GM12878 (cell line): ENCODE measurements around the gene ZBTB24.

Source experiments
- ATF3 ChIP-seq: IDR thresholded peaks from 2 replicates; pipeline ENCODE4 v1.6.1; 2011; ENCODE audit warnings: low read depth, mild to moderate bottlenecking, low read length, moderate library complexity, borderline replicate concordance; ENCODE audit errors: extremely low read depth
- BCLAF1 ChIP-seq: fragments of 450-650 bp; IDR thresholded peaks from 2 replicates; pipeline ENCODE4 v1.6.1; 2017; ENCODE audit warnings: antibody characterized with exemption, mild to moderate bottlenecking, moderate library complexity
- BHLHE40 ChIP-seq, 2 experiments: fragments of 450-650 bp in 1 of 2; IDR thresholded peaks; 2 replicates each; pipeline ENCODE4 v1.6.1; 2011 to 2017; ENCODE audit warnings: low read depth in 2 of 2, borderline replicate concordance in 1 of 2, improper control_type of control experiment in 1 of 2, low read length in 1 of 2, mild to moderate bottlenecking in 1 of 2
- CEBPB ChIP-seq, 2 experiments: fragments of 150-350 bp in 1 of 2; IDR thresholded peaks; 2 replicates each; pipeline ENCODE4 v1.6.1; 2012 to 2014; ENCODE audit warnings: low read depth in 2 of 2, low read length in 2 of 2, borderline replicate concordance in 1 of 2, inconsistent platforms in 1 of 2
- CTCF ChIP-seq, 3 experiments: IDR thresholded peaks in 2 of 3; conservative IDR thresholded peaks in 1 of 3; 2 replicates each; pipeline ENCODE4 v1.5.1; 2011; ENCODE audit warnings: low read depth in 3 of 3, low read length in 3 of 3, mild to moderate bottlenecking in 3 of 3, control low read depth in 2 of 3, moderate library complexity in 2 of 3, inconsistent platforms in 1 of 3, mixed read lengths in 1 of 3; ENCODE audit not compliant: control insufficient read depth in 2 of 3, insufficient read depth in 1 of 3; ENCODE audit errors: extremely low read depth in 1 of 3
- EP300 ChIP-seq, 2 experiments: fragments of 150-350 bp in 1 of 2; IDR thresholded peaks; 2 replicates each; pipeline ENCODE4 v1.6.1; 2011 to 2012; ENCODE audit warnings: low read depth in 2 of 2, low read length in 2 of 2, borderline replicate concordance in 1 of 2, improper control_type of control experiment in 1 of 2, inconsistent platforms in 1 of 2; ENCODE audit not compliant: control insufficient read depth in 1 of 2
- FOXK2 ChIP-seq: fragments of 450-650 bp; IDR thresholded peaks from 2 replicates; pipeline ENCODE4 v1.6.1; 2017; ENCODE audit warnings: mild to moderate bottlenecking, moderate library complexity
- LARP7 ChIP-seq: fragments of 450-650 bp; IDR thresholded peaks from 2 replicates; pipeline ENCODE4 v1.6.1; 2017; ENCODE audit warnings: mild to moderate bottlenecking
- MEF2A ChIP-seq: IDR thresholded peaks from 2 replicates; pipeline ENCODE4 v1.6.1; 2011; ENCODE audit warnings: low read depth, mild to moderate bottlenecking, low read length, moderate library complexity; ENCODE audit not compliant: insufficient read depth
- POLR2AphosphoS5 ChIP-seq: IDR thresholded peaks from 2 replicates; pipeline ENCODE4 v1.6.1; 2011; ENCODE audit warnings: mild to moderate bottlenecking, low read length, inconsistent platforms
- RELA ChIP-seq: fragments of 450-650 bp; IDR thresholded peaks from 2 replicates; pipeline ENCODE4 v1.8.0; 2014; ENCODE audit warnings: borderline replicate concordance; ENCODE audit not compliant: partially characterized antibody
- REST ChIP-seq: IDR thresholded peaks from 2 replicates; pipeline ENCODE4 v1.6.1; 2012; ENCODE audit warnings: mild to moderate bottlenecking, low read depth, low read length
- SRF ChIP-seq, 2 experiments: IDR thresholded peaks; 2 replicates each; pipeline ENCODE4 v1.6.1; 2011; ENCODE audit warnings: low read depth in 2 of 2, low read length in 2 of 2, mild to moderate bottlenecking in 1 of 2, moderate library complexity in 1 of 2

GRCh38 chr6:109498936-109499335, 15.9 kb upstream of the ZBTB24 start:
- TF ChIP-seq CTCF (IDR thresholded peaks at IDR 0.05 in 2 of 3, conservative IDR thresholded peaks at IDR 0.05 in 1 of 3; ENCODE audit: control insufficient read depth in 2 of 3, extremely low read depth in 1 of 3, insufficient read depth in 1 of 3, low read depth in 3 of 3, low read length in 3 of 3), result no peak
- TF ChIP-seq FOXK2, result no peak
- TF ChIP-seq BCLAF1, result no peak
- TF ChIP-seq REST, result no peak
- TF ChIP-seq BHLHE40 (IDR thresholded peaks at IDR 0.05; ENCODE audit: borderline replicate concordance in 1 of 2, low read depth in 2 of 2, low read length in 1 of 2), result no peak
- TF ChIP-seq RELA, result no peak
- no peak for TF ChIP-seq LARP7
- TF ChIP-seq MEF2A, result no peak
- no peak for TF ChIP-seq SRF (IDR thresholded peaks at IDR 0.05; ENCODE audit: low read depth in 2 of 2, low read length in 2 of 2)
- TF ChIP-seq EP300 (IDR thresholded peaks at IDR 0.05; ENCODE audit: borderline replicate concordance in 1 of 2, control insufficient read depth in 1 of 2, low read depth in 2 of 2, low read length in 2 of 2), result no peak
- no peak for TF ChIP-seq CEBPB (IDR thresholded peaks at IDR 0.05; ENCODE audit: borderline replicate concordance in 1 of 2, low read depth in 2 of 2, low read length in 2 of 2)
- no peak for TF ChIP-seq POLR2AphosphoS5
- no peak for TF ChIP-seq ATF3
